Stimulated activated naive CD8-positive, alpha-beta T cell treated with anti-CD3 and anti-CD28 coated beads, Interleukin-15, amount 100 ng/mL, for 72 hours (primary cell): ENCODE measurements around the gene BBS4.

Source experiments
- ATAC-seq: fragments of 150-1000 bp; cut with Tn5 transposase; 2 replicates; pipeline ENCODE4 v1.10.0; 2021; ENCODE audit warnings: mild to moderate bottlenecking, moderate library complexity
- DNase-seq, 2 donors: peaks; one replicate each; pipeline ENCODE4 v3.0.0; 2021 to 2022
- H3K27ac Mint-ChIP-seq, 2 donors: one replicate each; pipeline ENCODE4 v1.8.0; 2022; ENCODE audit warnings: mild to moderate bottlenecking in 2 of 2, mixed read lengths in 2 of 2, moderate library complexity in 2 of 2
- H3K27me3 Mint-ChIP-seq: one replicate; pipeline ENCODE4 v1.8.0; 2022; ENCODE audit warnings: mixed read lengths
- H3K4me1 Mint-ChIP-seq: one replicate; pipeline ENCODE4 v1.8.0; 2022; ENCODE audit warnings: mild to moderate bottlenecking, mixed read lengths
- H3K4me3 Mint-ChIP-seq, 2 donors: one replicate each; pipeline ENCODE4 v1.8.0; 2022; ENCODE audit warnings: mild to moderate bottlenecking in 2 of 2, mixed read lengths in 2 of 2, moderate library complexity in 1 of 2
- H3K9me3 Mint-ChIP-seq, 2 donors: one replicate each; pipeline ENCODE4 v1.8.0; 2022; ENCODE audit warnings: mixed read lengths in 2 of 2

BBS4 gene

DNA sequence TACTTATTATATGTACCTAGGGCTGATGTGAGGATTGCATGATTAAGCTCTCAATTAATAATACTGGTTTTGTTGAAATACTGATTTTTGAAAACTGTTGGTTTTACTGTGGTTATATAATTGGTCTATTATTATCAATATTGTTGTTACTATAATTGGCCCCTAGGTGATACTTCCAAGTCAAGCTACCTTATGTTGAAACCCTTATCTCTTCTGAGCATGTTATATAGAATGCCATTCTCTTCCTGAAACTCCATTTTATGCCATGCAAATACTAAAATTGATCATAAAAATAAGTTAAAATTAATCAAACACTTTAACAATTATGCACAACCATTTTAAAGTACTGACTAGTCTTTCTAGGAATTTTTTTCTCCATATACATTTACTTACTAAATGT is 46.1 kb downstream of the BBS4 start:
- no peaks in the 10 kb centered on the region for H3K4me1 Mint-ChIP-seq
- no peak overlapping the region for H3K27ac Mint-ChIP-seq
- ATAC-seq = no peak
- H3K4me3 Mint-ChIP-seq = no peak overlapping the region
- no peak for DNase-seq
- no peaks in the 10 kb centered on the region for H3K27me3 Mint-ChIP-seq
- no peaks in the 10 kb centered on the region for H3K9me3 Mint-ChIP-seq

DNA sequence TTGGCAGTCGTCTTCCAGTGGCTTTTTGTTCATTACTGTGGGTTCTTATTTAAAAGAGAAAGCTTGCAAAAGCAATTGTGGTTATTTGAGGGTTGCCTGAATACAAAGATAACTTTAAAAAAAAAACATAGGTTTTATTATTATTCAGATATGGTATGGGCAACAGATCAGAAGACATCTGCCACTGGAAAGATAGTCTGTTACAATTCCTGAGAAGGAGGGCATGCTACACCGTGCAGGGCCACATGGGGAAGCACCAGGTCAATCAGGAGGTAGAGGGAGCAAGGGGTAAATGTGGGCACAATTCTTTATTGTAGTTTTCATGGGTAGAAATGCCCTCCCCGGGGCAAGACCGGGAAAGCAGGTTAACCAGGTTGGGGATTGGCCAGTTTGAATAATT is 46.5 kb downstream of the BBS4 start:
- Mint-ChIP-seq H3K9me3 (no peaks in the 10 kb centered on the region), H3K4me3 (no peak overlapping the region), H3K4me1 (no peaks in the 10 kb centered on the region), H3K27ac (no peak overlapping the region), H3K27me3 (no peaks in the 10 kb centered on the region)
- DNase-seq (no peak), ATAC-seq (no peak)

DNA sequence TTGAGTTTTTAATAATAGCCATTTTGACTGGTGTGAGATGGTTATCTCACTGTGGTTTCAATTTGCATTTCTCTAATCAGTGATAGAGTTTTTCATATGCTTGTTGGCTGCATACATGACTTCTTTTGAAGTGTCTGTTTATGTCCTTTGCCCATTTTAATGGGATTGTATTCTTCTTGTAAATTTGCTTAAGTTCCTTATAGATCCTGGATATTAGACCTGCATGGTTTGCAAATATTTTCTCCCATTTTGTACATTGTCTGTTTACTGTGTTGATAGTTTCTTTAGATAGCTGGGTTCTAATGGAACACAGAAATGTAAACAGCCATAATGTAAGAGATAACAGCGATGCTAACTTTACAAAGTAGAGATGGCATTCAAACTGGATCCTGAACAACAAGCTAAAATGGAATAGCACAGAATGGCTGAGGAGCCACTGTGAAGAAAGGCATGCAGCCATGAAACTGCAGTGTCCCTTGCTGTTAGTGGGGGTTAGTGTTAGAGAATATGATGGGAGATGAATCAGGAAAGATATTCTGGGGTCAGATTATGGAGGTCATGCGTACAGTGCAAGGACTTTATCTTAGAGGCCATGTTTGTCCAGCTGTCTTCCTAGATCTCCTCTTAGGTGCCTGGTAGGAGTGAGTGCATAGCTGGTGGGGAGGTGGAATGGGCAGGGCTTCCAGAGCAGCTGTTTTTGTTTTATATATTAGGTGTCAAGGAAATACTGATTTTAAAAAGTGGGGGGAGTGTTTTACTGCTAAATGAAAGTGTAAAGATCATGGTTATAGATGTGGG is 48.1 kb downstream of the BBS4 start:
- DNase-seq = no peak
- Mint-ChIP-seq H3K27ac (no peak overlapping the region), H3K27me3 (no peaks in the 10 kb centered on the region), H3K4me1 (peaks cover 7% of the 10 kb centered on the region), H3K9me3 (peaks cover 0 to 7% of the 10 kb centered on the region in 2 donors), H3K4me3 (no peak overlapping the region)
- no peak for ATAC-seq

DNA sequence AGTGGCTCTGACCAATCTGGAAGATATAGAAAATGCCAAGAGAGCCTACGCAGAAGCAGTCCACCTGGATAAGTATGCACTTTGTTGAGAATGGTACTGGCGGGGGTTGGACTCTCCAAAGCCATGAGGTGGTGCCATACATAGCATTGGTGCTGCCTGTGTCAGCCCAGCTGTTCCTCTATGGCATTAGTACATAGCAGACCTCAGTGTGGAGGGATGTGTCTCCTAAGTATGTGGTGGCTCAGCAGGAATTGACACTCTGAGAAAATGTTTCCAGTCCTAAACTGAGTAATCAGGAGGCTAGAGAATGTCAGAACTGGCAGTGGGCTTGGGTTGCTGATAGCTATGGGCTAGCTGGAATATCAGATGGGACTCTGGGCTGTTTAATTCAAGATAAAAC is 49.1 kb downstream of the BBS4 start:
- H3K27ac Mint-ChIP-seq = no peak overlapping the region
- peaks cover 5 to 7% of the 10 kb centered on the region in 2 donors for H3K9me3 Mint-ChIP-seq
- peaks cover 17% of the 10 kb centered on the region for H3K4me1 Mint-ChIP-seq
- DNase-seq = no peak
- H3K4me3 Mint-ChIP-seq = no peak overlapping the region
- no peaks in the 10 kb centered on the region for H3K27me3 Mint-ChIP-seq
- no peak for ATAC-seq

DNA sequence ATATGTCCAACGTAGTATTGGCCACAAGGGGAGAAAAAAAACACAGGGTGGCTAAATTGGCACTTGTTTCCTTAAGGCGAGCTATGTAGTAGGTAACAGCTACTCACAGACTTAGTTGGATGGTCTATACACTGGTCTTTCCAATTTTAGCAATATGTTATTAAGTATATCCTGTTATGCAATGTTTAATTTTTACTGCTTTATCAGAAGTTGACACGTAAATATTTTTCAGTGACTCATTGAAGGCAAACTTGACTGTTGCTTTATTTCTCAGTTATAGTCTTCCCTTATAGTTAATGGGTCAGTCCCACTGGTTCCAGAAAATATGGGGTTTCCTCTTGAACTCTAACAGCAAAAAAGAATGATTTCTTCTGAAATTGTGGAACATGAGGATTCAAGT is 51.1 kb downstream of the BBS4 start:
- DNase-seq = no peak
- no peak overlapping the region for H3K27ac Mint-ChIP-seq
- peaks cover 36% of the 10 kb centered on the region for H3K4me1 Mint-ChIP-seq
- H3K4me3 Mint-ChIP-seq = no peak overlapping the region
- no peak for ATAC-seq
- H3K9me3 Mint-ChIP-seq = peaks cover 7 to 10% of the 10 kb centered on the region in 2 donors
- H3K27me3 Mint-ChIP-seq = no peaks in the 10 kb centered on the region

DNA sequence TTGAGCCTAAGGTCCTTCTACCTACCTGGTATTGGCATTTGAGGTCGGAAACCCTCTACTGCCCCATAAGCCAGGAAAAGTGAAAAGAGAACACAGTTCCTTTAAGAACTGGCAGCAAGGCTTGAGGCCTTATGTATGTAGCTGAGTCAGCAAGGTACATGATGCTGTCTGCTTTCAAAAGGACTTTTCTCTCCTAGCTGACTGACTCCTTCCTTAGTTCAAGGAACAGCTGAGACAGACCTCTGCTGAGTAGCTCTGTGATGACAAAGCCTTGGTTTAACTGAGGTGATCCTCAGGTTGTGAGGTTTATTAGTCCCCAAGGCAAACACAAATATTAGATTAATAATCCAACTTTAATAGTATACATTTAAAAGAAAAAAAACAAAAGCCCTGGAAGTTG is 51.7 kb downstream of the BBS4 start:
- H3K4me3 Mint-ChIP-seq = no peak overlapping the region
- no peak for ATAC-seq
- peaks cover 7 to 10% of the 10 kb centered on the region in 2 donors for H3K9me3 Mint-ChIP-seq
- no peaks in the 10 kb centered on the region for H3K27me3 Mint-ChIP-seq
- H3K27ac Mint-ChIP-seq = no peak overlapping the region
- H3K4me1 Mint-ChIP-seq = peaks cover 36% of the 10 kb centered on the region
- DNase-seq = no peak

DNA sequence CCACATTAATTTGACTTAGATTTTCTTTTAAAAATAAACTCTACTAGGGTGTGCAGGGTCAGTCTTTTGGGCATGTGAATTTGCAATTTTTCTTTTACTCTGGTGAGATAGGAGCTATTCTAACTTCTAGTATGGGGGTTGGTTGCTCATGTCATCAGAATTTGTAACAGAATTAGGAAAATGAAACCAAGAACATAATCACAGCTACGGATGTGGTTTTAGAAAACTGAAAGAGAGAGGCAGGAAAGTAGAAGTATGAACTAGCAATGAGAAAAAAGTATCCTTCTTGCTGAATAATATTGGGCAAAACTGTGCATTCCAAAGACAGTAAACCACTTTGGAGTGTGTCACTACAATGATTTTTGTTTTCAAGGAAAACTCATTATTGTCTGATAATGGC is 54.2 kb downstream of the BBS4 start:
- ATAC-seq (peak; percentile 91), DNase-seq (no peak)
- H3K27ac Mint-ChIP-seq = peak overlapping the region; percentile 3 to 93
- no peaks in the 10 kb centered on the region for H3K27me3 Mint-ChIP-seq
- H3K9me3 Mint-ChIP-seq = peaks cover 7 to 10% of the 10 kb centered on the region in 2 donors
- peaks cover 36% of the 10 kb centered on the region for H3K4me1 Mint-ChIP-seq
- H3K4me3 Mint-ChIP-seq = peak overlapping the region; percentile 32 to 67

DNA sequence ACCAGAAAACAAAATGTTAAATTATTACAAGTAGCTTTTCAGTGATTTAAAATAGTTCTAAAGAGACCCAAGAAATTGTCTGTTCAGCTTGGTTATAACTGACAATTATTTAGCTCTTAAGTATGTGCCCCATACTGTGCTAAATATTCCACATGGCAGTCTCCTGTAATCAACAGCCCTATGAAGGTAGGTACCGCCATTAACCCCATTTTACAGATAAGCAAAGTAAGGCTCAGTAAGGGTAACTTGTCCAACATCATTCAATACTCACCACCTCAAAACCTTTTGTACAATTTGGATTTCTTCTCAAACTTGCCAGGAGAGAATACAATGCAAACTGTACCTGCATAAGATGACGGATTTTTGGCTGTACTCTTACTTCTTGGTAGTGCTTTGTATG is 63.7 kb downstream of the BBS4 start:
- ATAC-seq = no peak
- H3K27ac Mint-ChIP-seq = peak overlapping the region in 1 of 2 donors; percentile 20
- no peaks in the 10 kb centered on the region for H3K27me3 Mint-ChIP-seq
- DNase-seq = no peak
- peaks cover 33% of the 10 kb centered on the region for H3K4me1 Mint-ChIP-seq
- no peaks in the 10 kb centered on the region for H3K9me3 Mint-ChIP-seq
- no peak overlapping the region for H3K4me3 Mint-ChIP-seq

DNA sequence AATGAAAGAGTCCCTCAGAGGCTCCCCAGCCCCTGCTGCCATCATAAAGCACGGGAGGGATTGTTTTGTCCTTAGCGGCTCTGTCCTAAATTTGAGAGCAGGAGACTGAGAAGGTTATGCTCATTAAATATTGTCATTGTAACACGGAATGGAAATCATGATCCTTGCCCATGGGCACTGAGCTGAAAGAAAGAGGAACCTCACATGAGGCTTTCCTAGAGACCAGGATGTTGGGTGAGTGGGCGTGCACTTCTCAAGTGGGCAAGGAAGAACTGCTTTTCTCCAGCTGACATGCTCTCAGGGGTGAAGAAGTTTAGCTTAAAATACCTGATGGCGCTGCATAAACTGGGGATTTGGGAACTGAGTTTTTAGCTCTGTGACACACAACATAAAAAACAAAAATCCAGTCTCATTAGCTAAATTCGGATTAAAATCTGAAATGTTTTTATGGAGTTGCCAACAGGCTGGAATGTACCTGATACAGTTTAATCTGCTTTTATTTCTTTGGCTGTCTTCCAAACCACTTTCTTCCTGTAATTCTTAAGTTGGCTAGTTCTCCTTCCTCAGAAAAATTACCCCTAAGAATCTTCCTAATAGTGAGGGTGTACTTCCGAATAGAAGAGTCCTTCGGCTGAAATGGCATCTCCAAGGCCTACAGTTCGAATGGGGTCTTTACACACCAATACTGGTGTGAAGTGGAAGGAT is 65.9 kb downstream of the BBS4 start:
- Mint-ChIP-seq H3K9me3 (no peaks in the 10 kb centered on the region), H3K27me3 (no peaks in the 10 kb centered on the region), H3K4me3 (peak overlapping the region in 1 of 2 donors; percentile 10), H3K4me1 (peaks cover 53% of the 10 kb centered on the region), H3K27ac (peak overlapping the region; percentile 80 to 85)
- ATAC-seq (no peak), DNase-seq (no peak)

DNA sequence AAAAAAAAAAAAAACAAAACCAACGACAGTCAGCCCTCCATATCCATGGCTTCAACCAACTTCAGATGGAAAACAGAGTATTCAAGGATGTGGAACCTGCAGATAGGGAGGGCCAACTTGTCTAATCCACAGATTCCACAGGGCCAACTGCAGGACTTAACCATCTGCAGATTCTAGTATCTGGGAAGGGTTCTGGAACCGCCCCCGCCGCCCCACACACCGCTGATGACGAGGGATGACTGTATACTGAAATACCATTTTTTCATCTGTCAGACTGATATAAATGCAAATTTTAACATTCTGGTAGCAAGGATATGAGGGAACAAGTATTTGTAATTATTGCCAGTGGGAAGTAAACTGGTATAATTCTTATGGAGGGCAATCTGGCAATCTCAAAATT is 68.1 kb downstream of the BBS4 start:
- Mint-ChIP-seq H3K9me3 (no peaks in the 10 kb centered on the region), H3K4me3 (no peak overlapping the region), H3K27ac (peak overlapping the region in 1 of 2 donors; percentile 80), H3K27me3 (no peaks in the 10 kb centered on the region), H3K4me1 (peaks cover 54% of the 10 kb centered on the region)
- DNase-seq (no peak), ATAC-seq (no peak)

DNA sequence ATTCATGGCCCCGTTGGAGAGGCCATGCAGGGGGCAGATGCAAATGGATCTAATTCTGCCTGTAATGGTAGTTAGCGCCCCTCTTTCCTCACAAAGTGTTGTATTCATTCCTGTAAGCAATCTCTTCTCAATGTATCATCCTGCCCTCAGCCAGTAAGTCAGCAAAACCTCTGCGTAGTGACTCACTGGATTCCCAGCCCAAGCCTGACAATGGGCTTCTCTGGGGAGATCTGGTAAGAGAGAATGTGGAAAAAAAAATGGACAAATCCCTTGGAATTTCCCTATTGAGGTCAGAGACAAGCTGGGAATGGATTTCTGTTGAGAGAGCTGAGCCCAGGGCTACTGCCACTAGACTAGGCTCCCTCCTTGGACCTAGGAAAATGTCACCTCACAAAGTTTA is 72.2 kb downstream of the BBS4 start:
- ATAC-seq (no peak), DNase-seq (no peak)
- no peak overlapping the region for H3K4me3 Mint-ChIP-seq
- H3K27me3 Mint-ChIP-seq = no peaks in the 10 kb centered on the region
- peaks cover 37% of the 10 kb centered on the region for H3K4me1 Mint-ChIP-seq
- H3K9me3 Mint-ChIP-seq = no peaks in the 10 kb centered on the region
- no peak overlapping the region for H3K27ac Mint-ChIP-seq

DNA sequence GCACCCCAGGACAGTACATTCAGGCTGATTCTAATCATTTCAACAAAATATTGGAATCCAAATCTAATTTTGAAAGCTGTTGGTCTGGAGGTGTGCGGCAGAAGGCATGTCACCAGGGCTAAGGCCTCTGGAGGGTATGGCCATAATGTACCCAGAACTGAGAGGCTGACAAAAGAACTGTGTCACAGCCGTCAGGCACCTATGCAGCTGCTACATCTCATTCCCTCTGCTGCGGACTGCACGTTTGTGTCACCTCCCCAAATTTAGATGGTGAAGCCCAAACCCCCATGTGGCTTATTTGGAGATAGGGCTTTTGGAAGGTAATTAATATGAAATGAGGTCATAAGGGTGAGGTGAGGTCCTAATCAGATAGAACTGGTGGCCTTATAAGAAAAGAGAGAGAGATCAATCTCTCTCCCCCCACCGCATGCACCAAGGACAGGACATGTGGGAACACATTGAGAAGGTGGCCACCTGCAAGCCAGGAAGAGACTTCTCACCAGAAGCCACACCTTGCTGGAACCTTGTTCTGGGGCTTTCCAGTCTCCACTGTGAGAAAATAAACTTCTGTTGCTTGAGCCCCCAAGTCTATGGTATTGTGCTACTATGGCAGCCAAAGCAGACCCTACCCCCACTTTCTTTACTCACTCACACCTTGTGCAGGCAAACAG is 74.7 kb downstream of the BBS4 start:
- Mint-ChIP-seq H3K27me3 (no peaks in the 10 kb centered on the region), H3K27ac (peak overlapping the region in 1 of 2 donors; percentile 71), H3K9me3 (no peaks in the 10 kb centered on the region), H3K4me3 (no peak overlapping the region), H3K4me1 (peaks cover 13% of the 10 kb centered on the region)
- no peak for ATAC-seq
- no peak for DNase-seq

DNA sequence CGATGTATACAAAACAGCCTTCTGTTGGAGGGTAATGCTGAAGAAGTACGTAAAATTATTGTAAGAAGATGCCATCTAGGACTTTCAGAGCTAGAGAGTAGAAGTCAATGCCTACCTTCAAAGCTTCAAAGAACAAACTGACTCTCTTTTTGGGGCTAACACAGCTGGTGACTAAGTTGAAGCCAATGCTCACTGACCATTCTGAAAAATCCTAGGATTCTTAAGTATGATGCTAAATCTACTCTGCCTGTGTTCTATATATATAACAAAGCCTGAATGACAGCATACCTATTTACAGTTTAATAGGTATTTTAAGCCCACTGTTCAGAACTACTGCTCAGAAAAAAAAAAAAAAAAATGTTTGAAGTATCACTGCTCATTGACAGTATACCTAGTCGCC is 78.6 kb downstream of the BBS4 start:
- ATAC-seq (no peak), DNase-seq (no peak)
- Mint-ChIP-seq H3K27ac (no peak overlapping the region), H3K9me3 (peaks cover 8 to 13% of the 10 kb centered on the region in 2 donors), H3K4me1 (no peaks in the 10 kb centered on the region), H3K27me3 (no peaks in the 10 kb centered on the region), H3K4me3 (no peak overlapping the region)

DNA sequence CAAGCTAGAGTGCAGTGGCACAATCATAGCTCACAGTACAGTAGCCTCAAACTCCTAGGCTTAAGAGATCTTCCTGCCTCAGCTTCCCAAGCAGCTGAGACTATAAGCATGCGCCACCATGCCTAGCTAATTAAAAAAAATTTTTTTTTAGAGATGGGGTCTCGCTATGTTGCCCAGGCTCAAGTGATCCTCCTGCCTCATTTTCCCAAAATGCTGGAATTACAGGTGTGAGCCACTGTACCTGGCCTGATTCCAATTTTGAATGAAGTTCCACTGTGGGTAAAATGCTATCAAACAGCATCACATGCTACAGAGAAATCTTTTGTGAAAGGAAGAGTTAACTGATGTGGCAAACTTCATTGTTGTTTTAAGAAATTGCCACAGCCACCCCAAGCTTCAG is 80.0 kb downstream of the BBS4 start:
- DNase-seq (no peak), ATAC-seq (no peak)
- Mint-ChIP-seq H3K27me3 (no peaks in the 10 kb centered on the region), H3K4me1 (peaks cover 5% of the 10 kb centered on the region), H3K4me3 (no peak overlapping the region), H3K27ac (no peak overlapping the region), H3K9me3 (peaks cover 8 to 13% of the 10 kb centered on the region in 2 donors)

DNA sequence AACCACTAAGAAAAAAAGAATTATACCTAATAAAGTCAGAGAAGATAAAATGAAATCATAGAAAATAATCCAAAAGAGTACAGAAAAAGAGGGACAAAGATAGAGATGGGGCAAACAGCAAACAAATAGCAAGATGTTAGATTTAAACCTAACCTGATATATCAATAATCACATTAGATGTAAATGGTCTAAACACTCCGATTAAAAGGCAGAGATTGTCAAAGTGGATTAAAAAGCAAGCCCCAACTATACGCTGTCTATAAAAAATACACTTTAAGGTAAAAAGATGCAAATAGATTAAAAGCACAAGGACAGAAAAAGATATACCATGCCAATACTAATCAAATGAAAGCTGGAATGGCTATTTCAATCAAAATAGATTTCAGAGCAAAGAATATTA is 80.8 kb downstream of the BBS4 start:
- H3K9me3 Mint-ChIP-seq = peaks cover 8 to 13% of the 10 kb centered on the region in 2 donors
- peaks cover 7% of the 10 kb centered on the region for H3K4me1 Mint-ChIP-seq
- DNase-seq (no peak), ATAC-seq (no peak)
- H3K27ac Mint-ChIP-seq = peak overlapping the region in 1 of 2 donors; percentile 61
- no peaks in the 10 kb centered on the region for H3K27me3 Mint-ChIP-seq
- no peak overlapping the region for H3K4me3 Mint-ChIP-seq
